ENCODE results near the gene HSPA1B. TPM values are rescaled to one million over a fixed set of nuclear protein-coding genes. Genes with fewer than 3 reads are reported as not detected.
"Not testable (repeated sequence)": the region's sequence is repeated elsewhere in the genome, so short reads cannot be mapped to it uniquely, and the experiment has no call there.

HSPA1B gene
- total and polyA plus RNA-seq, 2 experiments from 2014 or later = 88.8 to 184 TPM

DNA sequence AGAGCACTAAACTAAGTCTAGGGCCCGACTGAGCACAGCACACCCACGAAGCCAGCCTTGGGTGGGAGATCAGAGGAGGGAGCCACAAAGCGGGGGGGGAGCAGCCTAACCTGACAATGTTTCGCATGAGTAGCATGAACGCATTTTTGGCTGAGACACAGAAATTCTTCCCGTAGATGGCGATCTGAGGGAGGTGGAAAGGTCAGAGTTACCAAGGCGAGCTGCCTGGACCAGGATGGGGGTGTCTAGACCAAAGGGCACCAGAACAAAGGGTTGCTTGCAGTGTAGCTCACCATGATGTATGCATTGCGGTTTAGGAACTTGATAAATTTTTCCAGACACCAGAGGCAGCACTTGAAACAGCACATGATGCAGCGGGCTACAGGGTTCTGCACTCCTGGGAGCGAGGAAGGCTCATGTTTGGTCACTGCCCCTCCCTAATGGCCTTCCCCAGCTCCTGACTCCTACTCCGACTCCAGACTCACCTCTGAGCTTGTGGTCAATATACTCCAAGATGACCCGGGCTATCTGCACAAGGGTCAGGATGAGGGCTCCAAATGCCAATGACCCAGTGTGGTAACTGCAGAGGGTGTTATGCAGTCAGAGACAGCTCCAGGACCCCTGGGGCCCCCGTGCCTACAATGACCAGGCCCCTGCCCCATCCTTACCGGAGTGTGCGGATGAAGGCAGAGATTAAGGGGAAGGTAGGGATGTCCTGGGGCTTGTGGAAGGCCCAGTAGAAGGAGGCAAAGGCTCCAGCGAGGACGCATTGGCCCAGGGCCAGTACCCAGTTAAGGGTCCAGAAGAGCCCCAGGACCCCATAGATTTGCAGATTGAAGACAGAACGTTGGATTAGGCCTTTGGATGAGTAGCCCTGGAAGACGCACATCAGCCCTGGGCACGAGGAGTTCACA is 37.9 kb downstream of the HSPA1B start:
- H3K4me3 ChIP-seq = no peak overlapping the region
- H3K4me1 ChIP-seq (ENCODE audit: low read depth) = peaks cover 5% of the 10 kb centered on the region
- H3K36me3 ChIP-seq = no peaks in the 10 kb centered on the region
- TF ChIP-seq CTCF (IDR thresholded peaks at IDR 0.05; ENCODE audit: low read depth, low read length) = no peak
- H3K27ac ChIP-seq = no peak overlapping the region
- H3K27me3 ChIP-seq = no peaks in the 10 kb centered on the region
- H3K9me3 ChIP-seq (ENCODE audit: low read depth) = no peaks in the 10 kb centered on the region
- DNase-seq (ENCODE audit: low read depth in 1 of 2, low spot score in 1 of 2) = peak; percentile 12 to 30

DNA sequence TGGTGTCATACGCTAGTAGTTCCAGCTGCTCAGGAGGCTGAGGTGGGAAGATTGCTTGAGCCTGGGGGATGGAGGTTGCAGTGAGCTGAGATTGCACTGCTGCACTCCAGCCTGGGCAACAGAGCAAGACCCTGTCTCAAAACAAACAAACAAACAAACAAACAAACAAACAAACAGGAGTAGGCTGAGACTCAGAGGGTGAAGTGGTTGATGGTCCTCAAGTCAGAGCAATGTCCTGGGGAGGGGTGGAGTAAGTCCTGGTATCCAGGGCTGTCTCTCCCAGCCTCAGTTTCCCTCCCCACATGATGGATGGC is 41.1 kb downstream of the HSPA1B start:
- H3K4me3 ChIP-seq; DNase-seq (ENCODE audit: low read depth in 1 of 2, low spot score in 1 of 2); H3K9me3 ChIP-seq (ENCODE audit: low read depth); H3K27ac ChIP-seq; H3K27me3 ChIP-seq; H3K4me1 ChIP-seq (ENCODE audit: low read depth); H3K36me3 ChIP-seq: not testable (repeated sequence)

DNA sequence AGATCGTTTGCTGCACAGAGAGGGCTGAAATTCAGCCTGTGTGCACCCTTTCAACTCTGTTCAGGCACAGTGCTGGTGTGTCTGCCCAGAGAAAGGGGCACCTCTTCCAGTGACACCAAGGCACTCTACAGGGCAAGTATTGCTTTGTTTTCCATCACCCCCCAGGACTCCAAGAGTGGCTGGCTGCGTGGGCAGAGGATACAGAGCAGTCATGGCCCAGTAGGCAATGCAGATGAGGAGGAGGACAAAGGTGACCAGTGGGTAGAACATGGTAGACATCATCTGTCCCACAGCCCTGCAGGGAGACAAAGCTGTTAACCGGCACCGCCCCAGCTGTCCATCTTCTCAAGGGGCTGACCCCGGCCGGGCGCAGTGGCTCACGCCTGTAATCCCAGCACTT is 41.8 kb downstream of the HSPA1B start:
- Histone ChIP-seq H3K27ac (no peak overlapping the region), H3K4me1 (ENCODE audit: low read depth) (no peaks in the 10 kb centered on the region), H3K36me3 (no peaks in the 10 kb centered on the region), H3K4me3 (no peak overlapping the region), H3K9me3 (ENCODE audit: low read depth) (no peaks in the 10 kb centered on the region), H3K27me3 (no peaks in the 10 kb centered on the region)
- no peak for TF ChIP-seq CTCF (IDR thresholded peaks at IDR 0.05; ENCODE audit: low read depth, low read length)
- DNase-seq (ENCODE audit: low read depth in 1 of 2, low spot score in 1 of 2) = no peak

DNA sequence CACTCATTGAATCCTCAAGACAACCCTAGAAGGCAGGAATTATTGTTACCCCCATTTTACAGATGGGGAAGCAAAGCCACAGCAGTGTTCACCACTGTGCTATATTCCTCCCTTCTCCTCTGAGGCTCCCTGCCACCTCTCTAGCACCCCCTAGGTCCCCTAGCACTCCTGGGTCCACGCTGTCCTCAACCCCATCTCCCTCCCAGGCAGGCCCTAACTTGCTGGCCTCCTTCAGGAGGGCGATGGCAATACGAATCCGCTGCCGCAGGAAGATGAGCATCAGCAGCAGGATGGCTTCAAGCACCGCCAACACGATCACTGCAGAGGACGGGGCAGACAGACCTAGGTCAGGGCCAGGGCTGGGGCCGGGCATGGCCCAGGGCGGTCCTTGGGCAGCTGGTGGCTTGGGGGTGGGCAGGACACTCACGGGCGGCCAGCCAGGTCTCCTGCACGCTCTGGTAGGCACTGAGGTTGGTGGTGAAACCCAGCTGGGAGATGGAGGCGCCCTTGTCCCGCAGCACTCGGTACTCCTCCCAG is 42.9 kb downstream of the HSPA1B start:
- DNase-seq (ENCODE audit: low read depth in 1 of 2, low spot score in 1 of 2) = no peak
- Histone ChIP-seq H3K27me3 (no peaks in the 10 kb centered on the region), H3K4me3 (no peak overlapping the region), H3K36me3 (no peaks in the 10 kb centered on the region), H3K9me3 (ENCODE audit: low read depth) (no peaks in the 10 kb centered on the region), H3K4me1 (ENCODE audit: low read depth) (no peaks in the 10 kb centered on the region), H3K27ac (no peak overlapping the region)
- TF ChIP-seq CTCF (IDR thresholded peaks at IDR 0.05; ENCODE audit: low read depth, low read length) = no peak

DNA sequence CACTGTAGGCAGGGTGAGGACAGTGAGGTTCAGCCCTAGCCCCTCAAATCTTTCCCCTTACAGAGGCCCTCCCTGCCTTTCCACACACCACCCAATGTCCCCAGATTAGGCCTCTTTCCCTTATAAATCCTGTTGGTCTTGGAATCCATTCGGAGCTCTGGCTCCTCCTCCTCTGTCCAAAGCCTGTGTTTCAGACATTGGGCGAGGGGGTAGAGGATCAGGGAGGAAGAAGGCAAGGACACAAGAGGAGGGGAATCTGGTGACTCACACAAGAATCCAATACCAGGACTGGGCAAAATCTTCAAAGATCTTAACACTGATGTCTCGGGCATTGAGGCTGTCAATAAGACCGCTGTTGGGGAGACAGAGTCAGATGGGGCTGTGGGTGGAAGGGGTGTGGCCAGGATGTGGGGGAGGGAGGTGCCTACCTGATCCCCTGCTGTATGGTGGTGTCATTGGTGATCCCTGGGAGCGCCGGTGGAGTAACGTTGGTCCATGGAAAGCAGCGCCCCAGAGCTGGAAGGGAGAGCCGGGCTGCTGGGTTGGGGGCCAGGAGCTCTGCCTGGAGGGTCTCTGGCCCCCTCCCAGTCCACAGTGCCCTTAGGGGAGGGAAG is 43.6 kb downstream of the HSPA1B start:
- no peak for TF ChIP-seq CTCF (IDR thresholded peaks at IDR 0.05; ENCODE audit: low read depth, low read length)
- Histone ChIP-seq H3K27me3 (no peaks in the 10 kb centered on the region), H3K36me3 (no peaks in the 10 kb centered on the region), H3K4me3 (no peak overlapping the region), H3K4me1 (ENCODE audit: low read depth) (no peaks in the 10 kb centered on the region), H3K9me3 (ENCODE audit: low read depth) (no peaks in the 10 kb centered on the region), H3K27ac (no peak overlapping the region)
- DNase-seq (ENCODE audit: low read depth in 1 of 2, low spot score in 1 of 2) = peak in 1 of 2 donors; percentile 31

DNA sequence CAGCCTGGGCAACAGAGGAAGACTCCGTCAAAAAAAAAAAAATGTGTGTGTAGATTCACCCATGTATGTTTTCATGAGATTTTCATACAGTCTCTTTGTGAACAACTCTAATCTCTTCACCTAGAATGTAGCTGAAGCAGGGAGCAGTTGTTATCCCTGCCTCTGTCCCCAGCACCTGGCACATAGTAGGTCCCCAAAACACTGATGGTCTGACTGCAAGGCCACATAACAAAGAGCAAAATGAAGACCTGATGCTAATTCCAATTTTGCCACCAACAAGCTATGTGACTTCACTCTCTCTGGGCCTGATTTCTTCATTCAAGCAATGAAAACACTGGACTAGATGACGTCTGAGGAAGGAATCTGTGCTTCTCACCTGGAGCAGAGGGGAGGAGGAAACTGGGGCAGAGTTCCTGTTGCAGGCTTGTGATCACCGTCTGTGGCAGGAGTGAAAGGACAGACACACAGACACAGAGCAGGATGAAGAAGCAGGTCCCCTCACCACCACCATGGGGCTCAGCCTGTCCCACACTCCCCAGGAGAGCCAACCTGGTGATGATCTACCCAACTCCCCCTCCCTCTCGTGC is 46.6 kb downstream of the HSPA1B start:
- Histone ChIP-seq H3K9me3 (ENCODE audit: low read depth) (no peaks in the 10 kb centered on the region), H3K4me3 (no peak overlapping the region), H3K27me3 (no peaks in the 10 kb centered on the region), H3K27ac (no peak overlapping the region), H3K4me1 (ENCODE audit: low read depth) (no peaks in the 10 kb centered on the region), H3K36me3 (no peaks in the 10 kb centered on the region)
- TF ChIP-seq CTCF (IDR thresholded peaks at IDR 0.05; ENCODE audit: low read depth, low read length) = no peak
- DNase-seq (ENCODE audit: low read depth in 1 of 2, low spot score in 1 of 2) = no peak

Measured in cardiac muscle cell (in vitro differentiated cells and primary cell).